ENCODE measurements around the gene CLTA. TPM values are rescaled to one million over a fixed set of nuclear protein-coding genes. Genes with fewer than 3 reads are reported as not detected.
"Not testable (repeated sequence)": the region's sequence is repeated elsewhere in the genome, so short reads cannot be mapped to it uniquely, and the experiment has no call there.

The CLTA gene
- total RNA-seq, 1 donor from 2014 or later = 335 TPM

- Histone ChIP-seq H3K4me3 (ENCODE audit: low read depth, low read length) (no peak overlapping the region), H3K36me3 (ENCODE audit: control insufficient read depth, insufficient read depth, low read length) (peaks cover 8% of the 10 kb centered on the region), H3K27me3 (ENCODE audit: control insufficient read depth, insufficient read depth, low read length) (no peaks in the 10 kb centered on the region)
- FAIRE-seq (no peak), DNase-seq (ENCODE audit: low read depth) (no peak)
- TF ChIP-seq CTCF (IDR thresholded peaks at IDR 0.05; ENCODE audit: insufficient read depth, low read length, severe bottlenecking) = no peak
Measured at GRCh38 chr9:36218011-36218410, 27.3 kb downstream of the CLTA start.

DNA sequence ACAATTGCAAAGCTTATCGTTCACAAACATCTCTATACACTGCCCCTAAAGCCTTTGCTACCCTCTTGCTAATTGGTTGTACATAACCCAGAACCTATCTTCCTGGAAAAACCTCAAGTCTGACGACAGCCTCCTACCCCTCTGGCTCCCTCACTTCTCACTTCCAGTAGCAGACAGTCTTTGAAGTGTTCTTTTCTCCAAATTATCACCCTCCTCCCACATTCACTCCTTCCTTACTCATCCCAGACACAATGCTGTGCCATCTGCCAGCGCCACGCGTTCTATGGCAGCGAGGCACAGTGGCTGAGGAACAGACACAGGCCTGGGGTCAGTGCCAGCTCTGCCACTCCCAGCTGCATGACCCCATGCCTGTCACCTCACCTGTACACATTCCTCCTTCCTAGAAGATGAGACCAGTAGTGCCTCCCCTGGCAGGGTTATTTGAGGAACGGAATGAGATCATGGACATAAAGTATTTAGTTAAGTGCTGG, 27.7 kb downstream of the CLTA start:
- peaks cover 9% of the 10 kb centered on the region for H3K36me3 ChIP-seq (ENCODE audit: control insufficient read depth, insufficient read depth, low read length)
- no peak for DNase-seq (ENCODE audit: low read depth)

GRCh38 chr9:36221667-36222066, 30.9 kb downstream of the CLTA start:
- FAIRE-seq (no peak), DNase-seq (ENCODE audit: low read depth) (no peak)
- no peak overlapping the region for H3K4me3 ChIP-seq (ENCODE audit: low read depth, low read length)
- H3K36me3 ChIP-seq (ENCODE audit: control insufficient read depth, insufficient read depth, low read length) = peaks cover 9% of the 10 kb centered on the region
- TF ChIP-seq CTCF (IDR thresholded peaks at IDR 0.05; ENCODE audit: insufficient read depth, low read length, severe bottlenecking) = no peak
- H3K27me3 ChIP-seq (ENCODE audit: control insufficient read depth, insufficient read depth, low read length) = no peaks in the 10 kb centered on the region

More for the DNA sequence above, 27.7 kb downstream of the CLTA start:
- no peak for FAIRE-seq
- Histone ChIP-seq H3K27me3 (ENCODE audit: control insufficient read depth, insufficient read depth, low read length) (no peaks in the 10 kb centered on the region), H3K4me3 (ENCODE audit: low read depth, low read length) (no peak overlapping the region)
- TF ChIP-seq CTCF (IDR thresholded peaks at IDR 0.05; ENCODE audit: insufficient read depth, low read length, severe bottlenecking) = no peak

DNA sequence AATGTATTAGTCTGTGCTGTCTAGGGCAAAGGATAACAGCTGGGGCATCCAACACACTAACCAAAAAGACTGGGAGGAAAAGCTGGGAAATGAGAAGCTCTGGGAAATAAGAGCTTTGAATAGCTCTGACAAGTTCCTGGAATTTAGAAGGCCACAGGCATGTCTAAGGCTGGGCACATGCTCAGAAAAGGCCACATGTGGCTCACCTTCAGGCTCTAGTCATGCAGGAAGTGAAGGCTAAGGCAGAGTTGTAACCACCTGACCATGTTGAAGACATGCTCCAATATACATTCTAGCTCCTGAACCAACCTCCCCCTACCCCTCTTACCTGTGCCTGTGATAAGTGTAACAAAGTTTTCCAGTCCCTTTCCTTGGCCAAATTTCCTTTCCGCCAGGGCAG, 31.7 kb downstream of the CLTA start:
- Histone ChIP-seq H3K4me3 (ENCODE audit: low read depth, low read length) (no peak overlapping the region), H3K36me3 (ENCODE audit: control insufficient read depth, insufficient read depth, low read length) (peaks cover 9% of the 10 kb centered on the region), H3K27me3 (ENCODE audit: control insufficient read depth, insufficient read depth, low read length) (no peaks in the 10 kb centered on the region)
- DNase-seq (ENCODE audit: low read depth) (no peak), FAIRE-seq (no peak)
- TF ChIP-seq CTCF (IDR thresholded peaks at IDR 0.05; ENCODE audit: insufficient read depth, low read length, severe bottlenecking) = no peak

DNA sequence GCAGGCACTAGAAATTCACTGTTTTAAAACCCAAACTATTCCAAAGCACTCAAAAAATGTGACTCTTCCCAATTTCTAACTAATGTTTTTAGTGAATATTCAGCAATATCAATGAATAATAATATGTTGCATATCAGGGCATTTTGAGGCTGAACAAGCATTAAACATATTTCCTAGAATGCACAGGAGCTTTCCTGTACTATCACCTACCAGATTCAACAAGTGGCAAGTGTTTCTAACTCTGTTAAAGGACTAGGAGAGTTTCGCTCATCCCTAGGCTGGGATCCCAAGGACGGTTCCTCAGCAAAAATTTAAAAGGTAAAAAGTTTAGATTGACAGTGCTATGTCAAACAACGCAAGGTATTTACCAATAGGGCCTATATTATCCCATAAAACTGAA, 46.5 kb downstream of the CLTA start:
- FAIRE-seq = no peak
- no peak for TF ChIP-seq CTCF (IDR thresholded peaks at IDR 0.05; ENCODE audit: insufficient read depth, low read length, severe bottlenecking)
- DNase-seq (ENCODE audit: low read depth) = no peak
- peaks cover 1% of the 10 kb centered on the region for H3K36me3 ChIP-seq (ENCODE audit: control insufficient read depth, insufficient read depth, low read length)
- no peaks in the 10 kb centered on the region for H3K27me3 ChIP-seq (ENCODE audit: control insufficient read depth, insufficient read depth, low read length)
- no peak overlapping the region for H3K4me3 ChIP-seq (ENCODE audit: low read depth, low read length)

GRCh38 chr9:36239205-36239604, 48.5 kb downstream of the CLTA start:
- not testable (repeated sequence) for FAIRE-seq; H3K36me3 ChIP-seq (ENCODE audit: control insufficient read depth, insufficient read depth, low read length)

GRCh38 chr9:36239675-36240074, 49.0 kb downstream of the CLTA start:
- DNase-seq (ENCODE audit: low read depth); H3K4me3 ChIP-seq (ENCODE audit: low read depth, low read length); H3K27me3 ChIP-seq (ENCODE audit: control insufficient read depth, insufficient read depth, low read length); H3K36me3 ChIP-seq (ENCODE audit: control insufficient read depth, insufficient read depth, low read length); FAIRE-seq: not testable (repeated sequence)

More at GRCh38 chr9:36239205-36239604, 48.5 kb downstream of the CLTA start:
- not testable (repeated sequence) for H3K27me3 ChIP-seq (ENCODE audit: control insufficient read depth, insufficient read depth, low read length); H3K4me3 ChIP-seq (ENCODE audit: low read depth, low read length); DNase-seq (ENCODE audit: low read depth)
